Measurements from ENCODE around the gene STON2. TPM values are rescaled to one million over a fixed set of nuclear protein-coding genes. Genes with fewer than 3 reads are reported as not detected.

STON2 gene
- total RNA-seq, 4 donors from 2014 or later, result 3.3 to 87.8 (median 11.0) TPM

GRCh38 chr14:81342850-81343580 lies 57.1 kb downstream of the STON2 start:
- no peak overlapping the region for H3K27ac ChIP-seq
- no peaks in the 10 kb centered on the region for H3K4me1 ChIP-seq
- intact Hi-C loops (cut with DNase I; ENCODE audit: low total_unique reads), result no loop called here
- H3K27me3 ChIP-seq, result no peaks in the 10 kb centered on the region
- no peak for DNase-seq
- no peak for TF ChIP-seq POLR2A (IDR thresholded peaks at IDR 0.05)
- TF ChIP-seq, protein P1, sequence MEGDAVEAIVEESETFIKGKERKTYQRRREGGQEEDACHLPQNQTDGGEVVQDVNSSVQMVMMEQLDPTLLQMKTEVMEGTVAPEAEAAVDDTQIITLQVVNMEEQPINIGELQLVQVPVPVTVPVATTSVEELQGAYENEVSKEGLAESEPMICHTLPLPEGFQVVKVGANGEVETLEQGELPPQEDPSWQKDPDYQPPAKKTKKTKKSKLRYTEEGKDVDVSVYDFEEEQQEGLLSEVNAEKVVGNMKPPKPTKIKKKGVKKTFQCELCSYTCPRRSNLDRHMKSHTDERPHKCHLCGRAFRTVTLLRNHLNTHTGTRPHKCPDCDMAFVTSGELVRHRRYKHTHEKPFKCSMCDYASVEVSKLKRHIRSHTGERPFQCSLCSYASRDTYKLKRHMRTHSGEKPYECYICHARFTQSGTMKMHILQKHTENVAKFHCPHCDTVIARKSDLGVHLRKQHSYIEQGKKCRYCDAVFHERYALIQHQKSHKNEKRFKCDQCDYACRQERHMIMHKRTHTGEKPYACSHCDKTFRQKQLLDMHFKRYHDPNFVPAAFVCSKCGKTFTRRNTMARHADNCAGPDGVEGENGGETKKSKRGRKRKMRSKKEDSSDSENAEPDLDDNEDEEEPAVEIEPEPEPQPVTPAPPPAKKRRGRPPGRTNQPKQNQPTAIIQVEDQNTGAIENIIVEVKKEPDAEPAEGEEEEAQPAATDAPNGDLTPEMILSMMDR (IDR thresholded peaks at IDR 0.05), result no peak
- H3K9me3 ChIP-seq, result no peaks in the 10 kb centered on the region
- no peak overlapping the region for H3K4me3 ChIP-seq
- H3K36me3 ChIP-seq, result no peaks in the 10 kb centered on the region

DNA sequence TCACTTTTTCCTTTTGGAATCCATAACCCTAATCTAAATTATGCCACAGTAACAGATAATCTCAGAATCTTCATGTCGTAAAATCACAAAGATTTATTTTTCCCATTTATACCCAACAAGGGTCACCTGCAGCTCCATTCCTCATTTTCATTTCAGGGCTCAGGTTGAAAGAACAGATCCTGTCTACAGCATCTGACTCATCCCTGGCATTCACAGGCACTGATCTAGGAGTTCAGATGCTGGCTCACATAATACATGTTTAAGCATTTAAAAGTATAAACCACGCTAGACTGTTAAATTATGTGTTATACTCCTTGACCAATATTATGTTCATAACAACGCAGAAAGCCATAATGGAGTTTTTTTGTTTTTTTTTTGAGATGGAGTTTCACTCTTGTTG lies 58.3 kb downstream of the STON2 start:
- H3K4me1 ChIP-seq, result no peaks in the 10 kb centered on the region
- H3K27ac ChIP-seq, result no peak overlapping the region
- intact Hi-C loops (cut with DNase I; ENCODE audit: low total_unique reads), result no loop called here
- no peaks in the 10 kb centered on the region for H3K9me3 ChIP-seq
- DNase-seq, result no peak
- H3K4me3 ChIP-seq, result no peak overlapping the region
- H3K36me3 ChIP-seq, result no peaks in the 10 kb centered on the region
- H3K27me3 ChIP-seq, result no peaks in the 10 kb centered on the region
- TF ChIP-seq POLR2A (IDR thresholded peaks at IDR 0.05), result no peak
- TF ChIP-seq, protein P1 (IDR thresholded peaks at IDR 0.05), result no peak

- H3K4me3 ChIP-seq, result no peak overlapping the region
- no peaks in the 10 kb centered on the region for H3K36me3 ChIP-seq
- H3K27me3 ChIP-seq, result no peaks in the 10 kb centered on the region
- H3K9me3 ChIP-seq, result no peaks in the 10 kb centered on the region
- intact Hi-C loops (cut with DNase I; ENCODE audit: low total_unique reads), result no loop called here
- H3K27ac ChIP-seq, result no peak overlapping the region
- no peak for TF ChIP-seq POLR2A (IDR thresholded peaks at IDR 0.05)
- TF ChIP-seq, protein P1 (IDR thresholded peaks at IDR 0.05), result no peak
- no peak for DNase-seq
- no peaks in the 10 kb centered on the region for H3K4me1 ChIP-seq
Measured at GRCh38 chr14:81341370-81341769, 58.8 kb downstream of the STON2 start.

DNA sequence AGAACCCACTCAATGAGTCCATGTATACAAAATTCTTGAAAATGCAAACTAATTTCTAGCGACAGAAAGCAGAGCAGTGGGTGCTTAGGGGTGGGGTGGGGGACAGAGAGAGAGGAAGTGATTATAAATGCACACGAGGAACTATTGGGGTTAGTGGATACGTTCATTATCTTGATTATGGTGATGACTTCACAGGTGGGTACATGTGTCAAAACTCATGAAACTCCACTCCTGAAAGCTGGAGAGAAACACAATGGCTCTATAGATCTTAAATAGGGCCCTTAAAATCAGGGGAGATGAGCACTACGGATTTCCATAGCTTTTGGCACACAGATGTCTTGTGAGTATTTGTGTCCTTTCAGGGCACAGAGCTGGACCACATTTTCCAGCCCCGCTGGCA lies 59.9 kb downstream of the STON2 start:
- H3K4me1 ChIP-seq, result no peaks in the 10 kb centered on the region
- intact Hi-C loops (cut with DNase I; ENCODE audit: low total_unique reads), result no loop called here

DNA sequence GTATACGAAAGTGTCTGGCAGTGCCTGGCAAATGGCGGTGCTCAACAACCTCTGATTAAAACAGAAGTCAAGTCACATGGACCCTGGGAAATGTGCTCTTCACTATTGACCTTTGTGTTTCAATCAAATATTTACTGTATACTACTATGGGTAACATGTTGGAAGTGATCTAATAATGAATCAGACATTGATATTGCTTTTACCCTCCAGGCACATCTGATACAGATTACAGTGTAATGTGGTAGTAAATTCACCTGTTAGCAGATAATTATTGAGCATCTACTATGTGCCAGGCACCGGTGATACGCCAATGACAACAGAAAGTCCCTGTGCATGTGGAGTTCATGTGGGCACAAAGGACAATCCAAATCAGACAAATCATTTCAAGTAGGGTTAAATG lies 63.1 kb downstream of the STON2 start:
- Histone ChIP-seq H3K9me3 (no peaks in the 10 kb centered on the region), H3K27ac (no peak overlapping the region), H3K27me3 (no peaks in the 10 kb centered on the region), H3K36me3 (no peaks in the 10 kb centered on the region), H3K4me1 (no peaks in the 10 kb centered on the region), H3K4me3 (no peak overlapping the region)
- TF ChIP-seq POLR2A (IDR thresholded peaks at IDR 0.05), result no peak
- TF ChIP-seq, protein P1 (IDR thresholded peaks at IDR 0.05), result no peak
- DNase-seq, result no peak
- intact Hi-C loops (cut with DNase I; ENCODE audit: low total_unique reads), result no loop called here

More for the DNA sequence above, 59.9 kb downstream of the STON2 start:
- H3K4me3 ChIP-seq, result no peak overlapping the region
- no peak for DNase-seq
- H3K36me3 ChIP-seq, result no peaks in the 10 kb centered on the region
- TF ChIP-seq POLR2A (IDR thresholded peaks at IDR 0.05), result no peak
- TF ChIP-seq, protein P1 (IDR thresholded peaks at IDR 0.05), result no peak
- no peak overlapping the region for H3K27ac ChIP-seq
- no peaks in the 10 kb centered on the region for H3K9me3 ChIP-seq
- H3K27me3 ChIP-seq, result no peaks in the 10 kb centered on the region

All from uterus (tissue), 4 donors.